Body of pancreas (tissue), 4 donors: Measurements from ENCODE around the gene FOS. TPM values are rescaled to one million over a fixed set of nuclear protein-coding genes. Genes with fewer than 3 reads are reported as not detected.

Experiments used
- ATAC-seq: fragments of 150-250 bp; one replicate; pipeline ENCODE4 v1.9.1; 2016
- DNase-seq, 4 donors: peaks; one replicate each; pipeline ENCODE4 v3.0.0-alpha.2; 2019
- H3K27ac ChIP-seq, 4 donors: fragments of 200-600 bp; sonication (generic); 1 replicate in 3 of 4; 2 replicates in 1 of 4; pipeline versions ENCODE4 v1.5.1 to v1.6.1; 2016 to 2019; ENCODE audit warnings: mild to moderate bottlenecking in 1 of 4, mixed read lengths in 1 of 4, moderate library complexity in 1 of 4
- H3K27me3 ChIP-seq, 2 donors: fragments of 200-600 bp; sonication (generic); one replicate each; pipeline ENCODE4 v1.6.0; 2016; ENCODE audit warnings: mild to moderate bottlenecking in 1 of 2
- H3K36me3 ChIP-seq, 2 donors: fragments of 200-600 bp; sonication (generic); replicated peaks in 1 of 2; 2 replicates each; pipeline ENCODE4 v1.5.1; 2016; ENCODE audit warnings: low read depth in 2 of 2; ENCODE audit not compliant: insufficient read depth in 1 of 2
- H3K4me1 ChIP-seq: fragments of 200-600 bp; sonication (generic); one replicate; pipeline ENCODE4 v1.6.0; 2016
- H3K4me3 ChIP-seq, 2 donors: fragments of 200-600 bp; sonication (generic); 1 replicate in 1 of 2; 2 replicates in 1 of 2; pipeline ENCODE4 v1.5.1; 2016 to 2019
- H3K9me3 ChIP-seq, 3 donors: fragments of 200-600 bp; sonication (generic); 1 replicate in 2 of 3; 2 replicates in 1 of 3; pipeline ENCODE4 v1.5.1; 2016
- POLR2A ChIP-seq, 3 donors: fragments of 450-650 bp; IDR thresholded peaks; one replicate each; pipeline ENCODE4 v1.6.1; 2016; ENCODE audit warnings: antibody characterized with exemption in 3 of 3, mild to moderate bottlenecking in 2 of 3
- WGBS, 2 donors: methylation state at CpG; one replicate each; pipeline ENCODE4 v1.1.5; 2017; 5-methylcytosine and 5-hydroxymethylcytosine counted together
- intact Hi-C: fragments of 100-400 bp; cut with DNase I; formaldehyde crosslinking; loops from one replicate; pipeline ENCODE4 v1.15.1; 2023
- small RNA-seq: library from RNA; depleted of rRNA; stranded (forward); fragments of <200 nt; gene quantifications from one replicate; pipeline ENCODE3, GENCODE V24; 2016
- total RNA-seq, 2 donors: library from RNA; depleted of rRNA; stranded (reverse); fragments of >200 nt; gene quantifications; one replicate each; pipeline ENCODE4 v1.1.0, GENCODE V29; 2016
- TF ChIP-seq, protein P1 (sequence below), 7 experiments: fragments of 450-650 bp in 4 of 7; fragments of 200-600 bp in 3 of 7; sonication (generic) in 3 of 7; IDR thresholded peaks; one replicate each; pipeline ENCODE4 v1.5.1; 2016 to 2019; ENCODE audit warnings: antibody characterized with exemption in 7 of 7

FOS gene
- total RNA-seq, 2 donors from 2014 or later: 412 to 1,093 TPM

- Histone ChIP-seq H3K4me3 (no peak overlapping the region), H3K9me3 (no peaks in the 10 kb centered on the region), H3K36me3 (no peaks in the 10 kb centered on the region), H3K27ac (no peak overlapping the region), H3K4me1 (peaks cover under 1% of the 10 kb centered on the region), H3K27me3 (no peaks in the 10 kb centered on the region)
- intact Hi-C loops: no loop called here
- ATAC-seq: no peak
- TF ChIP-seq POLR2A (IDR thresholded peaks at IDR 0.05): no peak
- TF ChIP-seq, protein P1, sequence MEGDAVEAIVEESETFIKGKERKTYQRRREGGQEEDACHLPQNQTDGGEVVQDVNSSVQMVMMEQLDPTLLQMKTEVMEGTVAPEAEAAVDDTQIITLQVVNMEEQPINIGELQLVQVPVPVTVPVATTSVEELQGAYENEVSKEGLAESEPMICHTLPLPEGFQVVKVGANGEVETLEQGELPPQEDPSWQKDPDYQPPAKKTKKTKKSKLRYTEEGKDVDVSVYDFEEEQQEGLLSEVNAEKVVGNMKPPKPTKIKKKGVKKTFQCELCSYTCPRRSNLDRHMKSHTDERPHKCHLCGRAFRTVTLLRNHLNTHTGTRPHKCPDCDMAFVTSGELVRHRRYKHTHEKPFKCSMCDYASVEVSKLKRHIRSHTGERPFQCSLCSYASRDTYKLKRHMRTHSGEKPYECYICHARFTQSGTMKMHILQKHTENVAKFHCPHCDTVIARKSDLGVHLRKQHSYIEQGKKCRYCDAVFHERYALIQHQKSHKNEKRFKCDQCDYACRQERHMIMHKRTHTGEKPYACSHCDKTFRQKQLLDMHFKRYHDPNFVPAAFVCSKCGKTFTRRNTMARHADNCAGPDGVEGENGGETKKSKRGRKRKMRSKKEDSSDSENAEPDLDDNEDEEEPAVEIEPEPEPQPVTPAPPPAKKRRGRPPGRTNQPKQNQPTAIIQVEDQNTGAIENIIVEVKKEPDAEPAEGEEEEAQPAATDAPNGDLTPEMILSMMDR (IDR thresholded peaks at IDR 0.05): no peak
- DNase-seq: no peak
These were observed 50.7 kb downstream of the FOS start for GRCh38 chr14:75329369-75329768.

DNA sequence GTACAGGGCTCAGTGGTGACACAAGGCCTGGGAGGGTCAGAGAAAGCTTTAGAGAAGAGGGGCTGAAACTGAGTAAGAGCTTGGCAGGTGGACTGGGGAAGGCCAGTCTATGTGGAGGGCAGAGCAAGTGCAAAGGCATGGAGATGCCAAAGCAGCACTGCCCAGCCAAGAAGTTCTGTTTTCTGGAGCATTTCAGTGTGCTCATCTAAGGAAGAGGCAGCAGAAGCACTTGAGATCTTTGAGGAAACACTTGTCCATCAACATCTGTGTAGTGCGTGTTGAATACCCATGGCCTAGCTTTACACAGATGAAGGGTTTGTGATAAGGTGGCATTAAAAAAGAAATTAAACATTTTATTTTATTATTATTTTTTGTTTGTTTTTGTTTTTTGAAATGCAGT is 52.8 kb downstream of the FOS start:
- ATAC-seq (no peak), DNase-seq (no peak)
- Histone ChIP-seq H3K27ac (no peak overlapping the region), H3K4me3 (no peak overlapping the region), H3K9me3 (no peaks in the 10 kb centered on the region), H3K27me3 (no peaks in the 10 kb centered on the region), H3K36me3 (no peaks in the 10 kb centered on the region), H3K4me1 (peaks cover 7% of the 10 kb centered on the region)
- TF ChIP-seq POLR2A (IDR thresholded peaks at IDR 0.05): no peak
- TF ChIP-seq, protein P1 (IDR thresholded peaks at IDR 0.05): no peak
- intact Hi-C loops: no loop called here
- 84 to 85% methylated on average over 1 of the region's 1 CpG for WGBS, 2 donors

Small RNA genes within 50 kb of the gene (small RNA-seq; reads per million reads assigned to genes)
- not detected for gene RF00004

Other genes starting within 250 kb of the FOS start
- gene MLH3, start 227.4 kb upstream of the FOS start, total RNA-seq: 10 to 100 TPM; 18.2 to 23.7 TPM
- 1 to 10 TPM; 8.3 to 9.9 TPM for gene ACYP1, start 214.8 kb upstream of the FOS start, total RNA-seq
- 1 to 10 TPM; 7.3 to 7.8 TPM for gene ZC2HC1C, start 209.2 kb upstream of the FOS start, total RNA-seq
- gene NEK9, start 151.8 kb upstream of the FOS start, total RNA-seq: 10 to 100 TPM; 26.4 to 38.4 TPM
- gene TMED10, start 102.2 kb upstream of the FOS start, total RNA-seq: 100 to 1,000 TPM; 150 to 243 TPM
- gene JDP2, start 149.2 kb downstream of the FOS start, total RNA-seq: 10 to 100 TPM; 16.8 to 17.9 TPM
- not detected for gene BATF, start 243.6 kb downstream of the FOS start, total RNA-seq